Measurements from ENCODE around the gene KLHL9. TPM values are rescaled to one million over a fixed set of nuclear protein-coding genes. Genes with fewer than 3 reads are reported as not detected.

The KLHL9 gene, protein sequence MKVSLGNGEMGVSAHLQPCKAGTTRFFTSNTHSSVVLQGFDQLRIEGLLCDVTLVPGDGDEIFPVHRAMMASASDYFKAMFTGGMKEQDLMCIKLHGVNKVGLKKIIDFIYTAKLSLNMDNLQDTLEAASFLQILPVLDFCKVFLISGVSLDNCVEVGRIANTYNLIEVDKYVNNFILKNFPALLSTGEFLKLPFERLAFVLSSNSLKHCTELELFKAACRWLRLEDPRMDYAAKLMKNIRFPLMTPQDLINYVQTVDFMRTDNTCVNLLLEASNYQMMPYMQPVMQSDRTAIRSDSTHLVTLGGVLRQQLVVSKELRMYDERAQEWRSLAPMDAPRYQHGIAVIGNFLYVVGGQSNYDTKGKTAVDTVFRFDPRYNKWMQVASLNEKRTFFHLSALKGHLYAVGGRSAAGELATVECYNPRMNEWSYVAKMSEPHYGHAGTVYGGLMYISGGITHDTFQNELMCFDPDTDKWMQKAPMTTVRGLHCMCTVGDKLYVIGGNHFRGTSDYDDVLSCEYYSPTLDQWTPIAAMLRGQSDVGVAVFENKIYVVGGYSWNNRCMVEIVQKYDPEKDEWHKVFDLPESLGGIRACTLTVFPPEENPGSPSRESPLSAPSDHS
- total RNA-seq: 17.1 and 19.6 TPM in 2 replicates

DNA sequence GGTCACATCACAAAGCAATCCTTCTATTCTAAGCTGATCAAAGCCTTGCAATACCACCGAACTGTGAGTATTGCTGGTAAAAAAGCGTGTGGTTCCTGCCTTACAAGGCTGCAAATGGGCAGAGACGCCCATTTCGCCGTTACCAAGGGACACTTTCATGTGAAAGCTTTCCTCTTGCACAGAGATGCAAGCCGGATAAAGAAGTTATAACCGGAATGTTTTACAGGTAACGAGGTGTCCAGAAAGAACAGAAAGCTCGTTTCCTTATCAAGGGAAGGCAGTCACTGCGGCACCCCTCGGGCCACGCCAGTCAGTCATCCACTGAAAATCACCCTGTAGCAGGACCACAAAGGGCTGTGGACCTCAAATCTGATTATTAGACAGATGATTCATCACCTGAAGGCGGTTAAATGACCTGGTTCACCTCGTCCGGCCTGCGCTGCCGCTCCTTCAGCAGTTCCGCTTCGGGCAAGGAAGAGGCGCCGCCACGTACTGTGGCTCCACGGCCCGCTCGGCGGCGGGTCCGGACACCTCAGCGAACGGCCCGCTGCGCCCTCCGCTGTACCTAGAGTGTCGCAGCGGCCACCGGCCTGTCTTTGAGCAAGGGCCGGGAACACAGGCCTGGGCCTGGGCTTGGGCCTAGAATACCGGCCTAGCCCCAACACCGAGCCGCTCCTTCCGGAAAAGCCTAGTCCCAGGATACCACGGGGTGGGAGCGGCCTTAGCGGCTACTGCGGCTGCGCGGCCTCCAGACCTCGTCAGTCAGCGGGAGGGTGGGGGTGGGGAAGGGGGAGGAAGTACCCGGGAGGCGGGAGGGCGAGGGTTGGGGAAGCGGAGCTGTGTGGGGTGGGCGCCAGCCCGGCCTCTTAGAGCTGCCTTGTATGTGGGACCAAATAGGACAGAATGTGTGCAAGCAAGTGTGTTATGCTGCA is at the start of gene KLHL9:
Gene KLHL9 (minus strand): TSS at position 704 of the 932 bp plus-strand sequence. CDS start 545 bp downstream, at position 159.

DNA sequence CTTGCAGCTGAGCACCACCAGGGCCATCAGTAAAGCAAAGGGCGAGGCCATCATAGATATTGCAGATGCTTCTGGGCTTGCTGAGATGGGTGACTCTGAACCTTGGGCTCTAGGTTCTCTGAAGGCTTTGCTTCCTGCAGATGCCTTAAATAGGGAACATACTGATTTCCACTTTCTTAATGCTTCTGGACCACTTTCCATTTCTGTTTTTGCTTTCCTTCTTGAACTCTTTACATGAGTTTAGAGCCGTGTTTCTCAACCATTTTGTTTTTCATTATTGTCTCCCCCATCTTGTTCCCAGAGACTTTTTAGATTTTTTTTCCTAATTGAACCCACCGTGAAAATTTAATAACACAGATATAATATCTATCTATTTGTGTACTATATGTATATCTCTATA is 32.8 kb upstream of the KLHL9 start, which contains the start of gene IFNA13:
Gene IFNA13 (minus strand): TSS at position 101 of the 400 bp plus-strand sequence. CDS start 47 bp downstream, at position 54.

GRCh38 chr9:21350787-21351186 is 15.6 kb upstream of the KLHL9 start, which contains the start of gene IFNA6:
TSS of gene IFNA6 (minus strand) at chr9:21350887. CDS start at chr9:21350887, 0 bp downstream.

GRCh38 chr9:21305213-21305612 is 30.0 kb downstream of the KLHL9 start, which contains the start of gene IFNA5:
TSS of gene IFNA5 (minus strand) at chr9:21305313. CDS start at chr9:21305256, 57 bp downstream.

Other genes with a start within 250 kb of the KLHL9 start
- not detected in 2 replicates for gene IFNW1, start 193.6 kb downstream of the KLHL9 start, total RNA-seq
- not detected in 2 replicates for gene IFNA21, start 168.7 kb downstream of the KLHL9 start, total RNA-seq
- gene IFNA4, start 147.8 kb downstream of the KLHL9 start, total RNA-seq: not detected in 2 replicates
- not detected in 2 replicates for gene IFNA7, start 133.2 kb downstream of the KLHL9 start, total RNA-seq
- not detected in 2 replicates for gene IFNA10, start 128.3 kb downstream of the KLHL9 start, total RNA-seq
- not detected in 2 replicates for gene IFNA16, start 118.1 kb downstream of the KLHL9 start, total RNA-seq
- not detected in 2 replicates for gene IFNA17, start 107.2 kb downstream of the KLHL9 start, total RNA-seq
- not detected in 2 replicates for gene IFNA14, start 95.4 kb downstream of the KLHL9 start, total RNA-seq
- not detected in 2 replicates for gene IFNA5, start 30.1 kb downstream of the KLHL9 start, total RNA-seq
- gene IFNA6, start 15.5 kb upstream of the KLHL9 start, total RNA-seq: not detected in 2 replicates
- gene IFNA13, start 32.7 kb upstream of the KLHL9 start, total RNA-seq: not detected in 2 replicates
- gene IFNA2, start 50.0 kb upstream of the KLHL9 start, total RNA-seq: not detected in 2 replicates
- gene IFNA8, start 73.7 kb upstream of the KLHL9 start, total RNA-seq: not detected in 2 replicates
- not detected in 2 replicates for gene IFNA1, start 105.0 kb upstream of the KLHL9 start, total RNA-seq
- 0.25 TPM in 1 of 2 replicates, not detected in the other for gene IFNE, start 146.9 kb upstream of the KLHL9 start, total RNA-seq